Endothelial cell of umbilical vein (primary cell): ENCODE results near the gene ARFRP1. TPM values are rescaled to one million over a fixed set of nuclear protein-coding genes. Genes with fewer than 3 reads are reported as not detected.

Experiments used
- BruUV-seq: library from RNA; stranded (reverse); fragments of 400-500 nt; replicated peaks from 2 replicates; lab custom pipeline; 2021; lab: Mats Ljungman, UMichigan
- CTCF ChIA-PET: fragments of 300-600, 350-600 bp; sonication (Branson Sonifier 250); formaldehyde crosslinking; loops from one replicate; lab custom pipeline; 2021; ENCODE audit warnings: antibody characterized with exemption, inconsistent platforms; lab: Charles Lee
- POLR2A ChIA-PET: fragments of 300-600, 350-600 bp; sonication (Branson Sonifier 250); formaldehyde crosslinking; loops from one replicate; lab custom pipeline; 2021; ENCODE audit warnings: antibody characterized with exemption, inconsistent platforms; lab: Charles Lee
- DNase-seq: peaks from one replicate; pipeline ENCODE4 v3.0.0-alpha.2; 2011; ENCODE audit warnings: low read depth, low spot score
- FAIRE-seq: peaks from 2 replicates; lab custom pipeline; 2011; peaks lifted over from hg19 to GRCh38; lab: Jason Lieb, UNC
- H2AFZ ChIP-seq: 2 replicates; pipeline ENCODE4 v1.6.0; 2012; ENCODE audit warnings: low read depth, low read length, control low read depth, inconsistent platforms
- H3K27ac ChIP-seq: 2 replicates; pipeline ENCODE4 v1.5.1; 2011; ENCODE audit warnings: low read depth, mild to moderate bottlenecking, control low read depth, low read length, moderate library complexity; ENCODE audit not compliant: insufficient read depth
- H3K27me3 ChIP-seq, 2 experiments: 2 replicates each; pipeline versions ENCODE4 v1.6.0 to v1.6.1; 2011; ENCODE audit warnings: low read length in 2 of 2, mixed read lengths in 1 of 2; ENCODE audit not compliant: control insufficient read depth in 2 of 2, insufficient read depth in 2 of 2
- H3K36me3 ChIP-seq, 2 experiments: 2 replicates in 1 of 2; 3 replicates in 1 of 2; pipeline ENCODE4 v1.5.1; 2011; ENCODE audit warnings: low read length in 2 of 2, mild to moderate bottlenecking in 1 of 2, moderate library complexity in 1 of 2; ENCODE audit not compliant: control insufficient read depth in 2 of 2, insufficient read depth in 2 of 2; ENCODE audit errors: extremely low read depth in 1 of 2
- H3K4me1 ChIP-seq: 3 replicates; pipeline ENCODE4 v1.5.1; 2011; ENCODE audit warnings: mild to moderate bottlenecking, low read length; ENCODE audit not compliant: control insufficient read depth, insufficient read depth; ENCODE audit errors: extremely low read depth
- H3K4me2 ChIP-seq: 2 replicates; pipeline ENCODE4 v1.6.1; 2011; ENCODE audit warnings: low read length, control low read depth, mixed read lengths; ENCODE audit not compliant: insufficient read depth
- H3K4me3 ChIP-seq, 3 experiments: fragments of 200-600 bp in 1 of 3; sonication (generic), shearing (Covaris generic) in 1 of 3; replicated peaks in 1 of 3; 2 replicates each; pipeline ENCODE4 v1.5.1; 2011 to 2016; ENCODE audit warnings: control low read depth in 3 of 3, low read length in 3 of 3, mild to moderate bottlenecking in 2 of 3, inconsistent platforms in 1 of 3, low read depth in 1 of 3, moderate library complexity in 1 of 3; ENCODE audit not compliant: insufficient read depth in 1 of 3
- H3K79me2 ChIP-seq: 2 replicates; pipeline ENCODE4 v1.6.0; 2012; ENCODE audit warnings: low read length, inconsistent platforms; ENCODE audit not compliant: control insufficient read depth, insufficient read depth
- H3K9ac ChIP-seq: replicated peaks from 2 replicates; pipeline ENCODE3; 2011; ENCODE audit warnings: low read length, control low read depth; ENCODE audit not compliant: insufficient read depth; ENCODE audit errors: extremely low read depth
- H3K9me1 ChIP-seq: replicated peaks from 3 replicates; pipeline ENCODE4 v1.6.0; 2011; ENCODE audit warnings: mild to moderate bottlenecking, low read length; ENCODE audit not compliant: control insufficient read depth, insufficient read depth; ENCODE audit errors: extremely low read depth
- H3K9me3 ChIP-seq: replicated peaks from 2 replicates; pipeline ENCODE4 v1.5.1; 2012; ENCODE audit warnings: low read length, inconsistent platforms; ENCODE audit not compliant: control insufficient read depth, insufficient read depth
- H4K20me1 ChIP-seq: replicated peaks from 2 replicates; pipeline ENCODE3; 2011; ENCODE audit warnings: mild to moderate bottlenecking, low read length; ENCODE audit not compliant: control insufficient read depth, insufficient read depth; ENCODE audit errors: extremely low read depth
- CTCF ChIP-seq, 2 donors: IDR thresholded peaks; 1 replicate in 1 of 2; 2 replicates in 1 of 2; pipeline ENCODE4 v1.5.1; 2011; ENCODE audit warnings: low read length in 2 of 2, mild to moderate bottlenecking in 2 of 2, moderate library complexity in 2 of 2, control low read depth in 1 of 2, inconsistent platforms in 1 of 2, low read depth in 1 of 2; ENCODE audit not compliant: insufficient read depth in 1 of 2; ENCODE audit errors: extremely low read depth in 1 of 2
- EZH2 ChIP-seq: IDR thresholded peaks from 2 replicates; pipeline ENCODE4 v1.6.1; 2012; ENCODE audit warnings: borderline replicate concordance, low read depth, mild to moderate bottlenecking, moderate library complexity, low read length, inconsistent platforms; ENCODE audit not compliant: severe bottlenecking
- FOS ChIP-seq: IDR thresholded peaks from 2 replicates; pipeline ENCODE4 v1.6.1; 2011; ENCODE audit warnings: mild to moderate bottlenecking, low read length, moderate library complexity, borderline replicate concordance; ENCODE audit not compliant: insufficient read depth
- GATA2 ChIP-seq: IDR thresholded peaks from 2 replicates; pipeline ENCODE4 v1.7.0; 2011; ENCODE audit warnings: low read depth, mild to moderate bottlenecking, moderate library complexity, mixed read lengths, low read length; ENCODE audit not compliant: insufficient read length, insufficient read depth
- MAX ChIP-seq: IDR thresholded peaks from 2 replicates; pipeline ENCODE4 v1.6.1; 2011; ENCODE audit not compliant: insufficient read depth, insufficient read length
- MYC ChIP-seq: IDR thresholded peaks from one replicate; pipeline ENCODE4 v1.6.1; 2011; ENCODE audit warnings: mild to moderate bottlenecking, low read depth, low read length
- POLR2A ChIP-seq: IDR thresholded peaks from 2 replicates; pipeline ENCODE4 v1.6.1; 2012; ENCODE audit warnings: low read depth, mild to moderate bottlenecking, control low read depth, low read length
- POLR2AphosphoS5 ChIP-seq: IDR thresholded peaks from 2 replicates; pipeline ENCODE4 v1.6.1; 2012; ENCODE audit warnings: low read depth, mild to moderate bottlenecking, control low read depth, low read length, moderate library complexity; ENCODE audit not compliant: insufficient read depth
- dilution Hi-C: fragments of 300-500 bp; cut with MboI; formaldehyde crosslinking; loops from one replicate; pipeline ENCODE4 v1.15.0; 2019; ENCODE audit warnings: low sequenced_read_pairs; ENCODE audit not compliant: extremely low pct_ligation_motif_present
- intact Hi-C: fragments of 100-400 bp; cut with micrococcal nuclease; formaldehyde crosslinking; loops from one replicate; pipeline ENCODE4 v1.10.0; 2022
- polyA plus RNA-seq, 4 experiments: library from polyadenylated mRNA; depleted of rRNA in 3 of 4; stranded (reverse) in 3 of 4; unstranded in 1 of 4; fragments of >200 nt; gene quantifications; 2 replicates each; pipeline versions ENCODE4 v1.2.1 to v1.2.3, GENCODE V29; 2011 to 2012; ENCODE audit warnings: missing spikeins in 1 of 4
- total RNA-seq: library from RNA; stranded (reverse); gene quantifications from 2 replicates; pipeline ENCODE4 v1.2.3, GENCODE V29; 2021

ARFRP1 gene
- total and polyA plus RNA-seq, 2 donors (not counting 3 experiments of a cell fraction or from before 2014, with no cell fraction given) = 48.7 to 51.6 TPM

GRCh38 chr20:63696628-63697356 is 11.0 kb downstream of the ARFRP1 start, which contains the start of gene TNFRSF6B:
Gene TNFRSF6B (plus strand): TSS chr20:63696652. CDS start chr20:63696768, 116 bp downstream.
- POLR2A ChIA-PET = interaction anchor here (0.6 kb wide), 1 partner anchor 10 kb away, joined by 3 read pairs; no protein-coding TSS in a partner anchor

GRCh38 chr20:63696306-63696627 is 11.5 kb downstream of the ARFRP1 start:
- BruUV-seq = no TSS peak
- DNase-seq (no peak), FAIRE-seq (peak; percentile 21)
- TF ChIP-seq GATA2 = no peak
- no peak for TF ChIP-seq MAX
- no peak for TF ChIP-seq EZH2
- TF ChIP-seq CTCF (IDR thresholded peaks at IDR 0.05; ENCODE audit: extremely low read depth in 1 of 2, insufficient read depth in 1 of 2, low read depth in 1 of 2, low read length in 2 of 2) = no peak
- no peak for TF ChIP-seq FOS
- no peak for TF ChIP-seq POLR2AphosphoS5
- no peak for TF ChIP-seq POLR2A
- H3K4me3 ChIP-seq = peak overlapping the region in 1 of 3 experiments; percentile 34
- peaks cover 35% of the 10 kb centered on the region for H3K4me1 ChIP-seq
- POLR2A ChIA-PET = interaction anchor here (0.6 kb wide), 1 partner anchor 11 kb away, joined by 3 read pairs; no protein-coding TSS in a partner anchor
- H3K79me2 ChIP-seq = no peaks in the 10 kb centered on the region
- no peak overlapping the region for H3K4me2 ChIP-seq
- H3K27me3 ChIP-seq = no peaks in the 10 kb centered on the region
- no peaks in the 10 kb centered on the region for H3K9me1 ChIP-seq
- no peak overlapping the region for H3K9ac ChIP-seq
- no peaks in the 10 kb centered on the region for H3K36me3 ChIP-seq
- dilution Hi-C loops (no loop called here), intact Hi-C loops (loop anchor here (5.0 kb wide), 1 partner anchor 41 kb away; the partner anchor contains the start of genes LIME1 and SLC2A4RG)
- no peak overlapping the region for H3K27ac ChIP-seq
- H4K20me1 ChIP-seq = no peaks in the 10 kb centered on the region
- no peak overlapping the region for H2AFZ ChIP-seq
- CTCF ChIA-PET = interaction anchor here (0.6 to 1.9 kb wide), 6 partner anchors 10 to 159 kb away, joined by 3 to 7 read pairs (median 4); partner anchors contain the start of gene PTK6
- H3K9me3 ChIP-seq = no peaks in the 10 kb centered on the region

More at GRCh38 chr20:63696628-63697356, 11.0 kb downstream of the ARFRP1 start, which contains the start of gene TNFRSF6B:
- Histone ChIP-seq H3K79me2 (no peaks in the 10 kb centered on the region), H3K9me1 (no peaks in the 10 kb centered on the region), H3K4me3 (peak within 1 kb of the TSS in 2 of 3 experiments; percentile 5 to 34), H3K4me2 (no peak within 1 kb of the TSS), H3K27me3 (no peaks in the 10 kb centered on the region), H2AFZ (no peak within 1 kb of the TSS), H3K9me3 (no peaks in the 10 kb centered on the region), H3K4me1 (peaks cover 35% of the 10 kb centered on the region), H4K20me1 (no peaks in the 10 kb centered on the region), H3K36me3 (no peaks in the 10 kb centered on the region), H3K9ac (no peak within 1 kb of the TSS), H3K27ac (no peak within 1 kb of the TSS)
- intact Hi-C loops (loop anchor here (5.0 kb wide), 1 partner anchor 41 kb away; the partner anchor contains the start of genes LIME1 and SLC2A4RG), dilution Hi-C loops (no loop called here)
- BruUV-seq = no TSS peak
- CTCF ChIA-PET = interaction anchor here (0.7 to 3.0 kb wide), 6 partner anchors 9 to 159 kb away, joined by 3 to 19 read pairs (median 5); partner anchors contain the start of genes ARFRP1, PTK6 and ZGPAT
- TF ChIP-seq MYC = no peak
- peak; percentile 80 for TF ChIP-seq POLR2A
- TF ChIP-seq POLR2AphosphoS5 = peak; percentile 88
- DNase-seq = peak; percentile 45
- FAIRE-seq = peak; percentile 49
